GM23338 (cell line): ENCODE data around the gene SP2. TPM values are rescaled to one million over a fixed set of nuclear protein-coding genes. Genes with fewer than 3 reads are reported as not detected.

Experiments
- ATAC-seq: fragments of 200-7000 bp; cut with Tn5 transposase; 3 replicates; pipeline ENCODE4 v1.9.1; 2020
- DNase-seq: peaks from one replicate; pipeline ENCODE4 v3.0.0-alpha.2; 2015; ENCODE audit warnings: low spot score
- H2AFZ ChIP-seq: fragments of 200-600 bp; sonication (generic); 2 replicates; pipeline ENCODE4 v1.8.0; 2016; ENCODE audit warnings: antibody characterized with exemption, mild to moderate bottlenecking, moderate library complexity
- H3F3A ChIP-seq: fragments of 200-600 bp; sonication (generic); replicated peaks from 2 replicates; pipeline ENCODE4 v1.8.0; 2017; ENCODE audit warnings: antibody characterized with exemption, mixed run types, low read depth
- H3K27ac ChIP-seq: fragments of 200-600 bp; sonication (generic); 2 replicates; pipeline ENCODE4 v1.6.1; 2016; ENCODE audit warnings: low read depth
- H3K27me3 ChIP-seq: fragments of 200-600 bp; sonication (generic); 2 replicates; pipeline ENCODE4 v1.8.0; 2016; ENCODE audit warnings: mild to moderate bottlenecking, mixed run types, moderate library complexity; ENCODE audit not compliant: insufficient read depth
- H3K36me3 ChIP-seq: fragments of 200-600 bp; sonication (generic); 2 replicates; pipeline ENCODE4 v1.8.0; 2016; ENCODE audit warnings: mild to moderate bottlenecking; ENCODE audit not compliant: insufficient read depth
- H3K4me1 ChIP-seq: fragments of 200-600 bp; sonication (generic); 2 replicates; pipeline ENCODE4 v1.8.0; 2016; ENCODE audit warnings: mild to moderate bottlenecking, moderate library complexity; ENCODE audit not compliant: insufficient read depth
- H3K4me2 ChIP-seq: fragments of 200-600 bp; sonication (generic); 2 replicates; pipeline ENCODE4 v1.7.1; 2017; ENCODE audit warnings: mixed run types
- H3K4me3 ChIP-seq: fragments of 200-600 bp; sonication (generic); 2 replicates; pipeline ENCODE4 v1.6.1; 2016; ENCODE audit warnings: mixed run types
- H3K79me2 ChIP-seq: fragments of 200-600 bp; sonication (generic); replicated peaks from 2 replicates; pipeline ENCODE4 v1.8.0; 2017; ENCODE audit warnings: mild to moderate bottlenecking; ENCODE audit not compliant: insufficient read depth
- H3K9me2 ChIP-seq: fragments of 200-600 bp; sonication (generic); 2 replicates; pipeline ENCODE4 v1.8.0; 2017; ENCODE audit not compliant: insufficient read depth
- H4K20me1 ChIP-seq: fragments of 200-600 bp; sonication (generic); replicated peaks from 2 replicates; pipeline ENCODE4 v1.8.0; 2017; ENCODE audit warnings: mild to moderate bottlenecking; ENCODE audit not compliant: insufficient read depth
- H3K27ac Mint-ChIP-seq: 2 replicates; pipeline ENCODE4 v1.8.0; 2020; ENCODE audit warnings: inconsistent platforms, mild to moderate bottlenecking, moderate library complexity, mixed read lengths
- H3K27me3 Mint-ChIP-seq: 3 replicates; pipeline ENCODE4 v1.8.0; 2022; ENCODE audit warnings: low read depth, mild to moderate bottlenecking, moderate library complexity, mixed read lengths, inconsistent platforms; ENCODE audit not compliant: insufficient read depth, poor library complexity
- H3K36me3 Mint-ChIP-seq: 3 replicates; pipeline ENCODE4 v1.8.0; 2021; ENCODE audit warnings: low read depth, mild to moderate bottlenecking, inconsistent platforms, moderate library complexity, mixed read lengths
- H3K4me1 Mint-ChIP-seq: 3 replicates; pipeline ENCODE4 v1.8.0; 2020; ENCODE audit warnings: mild to moderate bottlenecking, inconsistent platforms, mixed read lengths
- H3K4me3 Mint-ChIP-seq: 3 replicates; pipeline ENCODE4 v1.8.0; 2021; ENCODE audit warnings: moderate library complexity, mild to moderate bottlenecking, inconsistent platforms, mixed read lengths
- H3K9me3 Mint-ChIP-seq: 3 replicates; pipeline ENCODE4 v1.8.0; 2020; ENCODE audit warnings: moderate library complexity, mild to moderate bottlenecking, inconsistent platforms, mixed read lengths
- CREB1 ChIP-seq: fragments of 250-450 bp; sonication (Bioruptor Pico); IDR thresholded peaks from 2 replicates; pipeline ENCODE4 v1.5.0; 2020; ENCODE audit warnings: low read depth, mild to moderate bottlenecking, moderate library complexity
- EZH2 ChIP-seq: fragments of 200-600 bp; sonication (generic); IDR thresholded peaks from one replicate; pipeline ENCODE4 v1.8.0; 2017; ENCODE audit warnings: antibody characterized with exemption, mild to moderate bottlenecking, low read depth; ENCODE audit not compliant: unreplicated experiment
- EZH2phosphoT487 ChIP-seq: fragments of 200-600 bp; sonication (generic); IDR thresholded peaks from one replicate; pipeline ENCODE4 v1.8.1; 2018; ENCODE audit warnings: antibody characterized with exemption; ENCODE audit not compliant: unreplicated experiment
- JUNB ChIP-seq: IDR thresholded peaks from one replicate; pipeline ENCODE4 v1.6.1; 2016; ENCODE audit warnings: antibody characterized with exemption; ENCODE audit not compliant: unreplicated experiment
- NANOG ChIP-seq: IDR thresholded peaks from 2 replicates; pipeline ENCODE4 v1.6.1; 2016; ENCODE audit warnings: antibody characterized with exemption, borderline replicate concordance
- POLR2AphosphoS5 ChIP-seq: IDR thresholded peaks from 2 replicates; pipeline ENCODE4 v1.6.1; 2016; ENCODE audit warnings: antibody characterized with exemption, low read depth
- STAT1 ChIP-seq: IDR thresholded peaks from one replicate; pipeline ENCODE4 v1.6.1; 2016; ENCODE audit warnings: antibody characterized with exemption; ENCODE audit not compliant: unreplicated experiment
- ZNF114 ChIP-seq: fragments of 250-450 bp; sonication (Bioruptor Pico); IDR thresholded peaks from 2 replicates; pipeline ENCODE4 v1.5.0; 2020; ENCODE audit warnings: mild to moderate bottlenecking, moderate library complexity
- ZNF331 ChIP-seq: fragments of 250-450 bp; sonication (Bioruptor Pico); IDR thresholded peaks from 2 replicates; pipeline ENCODE4 v1.5.0; 2020; ENCODE audit warnings: low read depth, mild to moderate bottlenecking, moderate library complexity
- polyA plus RNA-seq: library from polyadenylated mRNA; unstranded; fragments of >200 nt; fragmentation: Nextera tagmentation; extraction: Ambion mirVana; gene quantifications from 2 replicates; pipeline ENCODE4 v1.2.1, GENCODE V29; 2016
- total RNA-seq: library from RNA; depleted of rRNA; stranded (reverse); fragments of >200 nt; shearing (Covaris generic); gene quantifications from 2 replicates; pipeline ENCODE4 v1.2.3, GENCODE V29; 2014
- TF ChIP-seq, protein P1 (sequence below): IDR thresholded peaks from 2 replicates; pipeline ENCODE4 v1.6.1; 2016; ENCODE audit warnings: antibody characterized with exemption
- TF ChIP-seq, protein P2 (sequence below): fragments of 250-450 bp; sonication (Bioruptor Pico); IDR thresholded peaks from 2 replicates; pipeline ENCODE4 v1.5.0; 2020; ENCODE audit warnings: mild to moderate bottlenecking, moderate library complexity
- TF ChIP-seq, protein P3 (sequence below): IDR thresholded peaks from one replicate; pipeline ENCODE4 v1.6.1; 2018; ENCODE audit warnings: antibody characterized with exemption; ENCODE audit not compliant: unreplicated experiment

Gene SP2
- total and polyA plus RNA-seq, 2 experiments from 2014 or later: 6.0 to 12.9 TPM

- Histone ChIP-seq H3K27me3 (peaks cover 20% of the 10 kb centered on the region), H4K20me1 (no peaks in the 10 kb centered on the region; the same call in 1 of the 2 replicates), H3K4me3 (no peak overlapping the region), H3K36me3 (no peaks in the 10 kb centered on the region), H3F3A (peaks cover 3% of the 10 kb centered on the region; the same call in 1 of the 2 replicates), H3K4me1 (peaks cover 32% of the 10 kb centered on the region), H2AFZ (no peak overlapping the region), H3K4me2 (no peak overlapping the region), H3K9me2 (no peaks in the 10 kb centered on the region), H3K27ac (no peak overlapping the region), H3K79me2 (no peaks in the 10 kb centered on the region)
- peaks cover 22% of the 10 kb centered on the region for H3K27me3 Mint-ChIP-seq
- no peaks in the 10 kb centered on the region for H3K36me3 Mint-ChIP-seq
- peaks cover 42% of the 10 kb centered on the region for H3K4me1 Mint-ChIP-seq
- DNase-seq: peak; percentile 11
- peak; percentile 20 for ATAC-seq
- H3K27ac Mint-ChIP-seq: no peak overlapping the region
- no peak for TF ChIP-seq ZNF331 (CRISPR knock-in tag)
- TF ChIP-seq, protein P1, sequence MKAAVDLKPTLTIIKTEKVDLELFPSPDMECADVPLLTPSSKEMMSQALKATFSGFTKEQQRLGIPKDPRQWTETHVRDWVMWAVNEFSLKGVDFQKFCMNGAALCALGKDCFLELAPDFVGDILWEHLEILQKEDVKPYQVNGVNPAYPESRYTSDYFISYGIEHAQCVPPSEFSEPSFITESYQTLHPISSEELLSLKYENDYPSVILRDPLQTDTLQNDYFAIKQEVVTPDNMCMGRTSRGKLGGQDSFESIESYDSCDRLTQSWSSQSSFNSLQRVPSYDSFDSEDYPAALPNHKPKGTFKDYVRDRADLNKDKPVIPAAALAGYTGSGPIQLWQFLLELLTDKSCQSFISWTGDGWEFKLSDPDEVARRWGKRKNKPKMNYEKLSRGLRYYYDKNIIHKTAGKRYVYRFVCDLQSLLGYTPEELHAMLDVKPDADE: no peak
- TF ChIP-seq POLR2AphosphoS5: no peak
- no peak for TF ChIP-seq ZNF114
- no peak for TF ChIP-seq STAT1
- TF ChIP-seq EZH2: no peak
- TF ChIP-seq, protein P2, sequence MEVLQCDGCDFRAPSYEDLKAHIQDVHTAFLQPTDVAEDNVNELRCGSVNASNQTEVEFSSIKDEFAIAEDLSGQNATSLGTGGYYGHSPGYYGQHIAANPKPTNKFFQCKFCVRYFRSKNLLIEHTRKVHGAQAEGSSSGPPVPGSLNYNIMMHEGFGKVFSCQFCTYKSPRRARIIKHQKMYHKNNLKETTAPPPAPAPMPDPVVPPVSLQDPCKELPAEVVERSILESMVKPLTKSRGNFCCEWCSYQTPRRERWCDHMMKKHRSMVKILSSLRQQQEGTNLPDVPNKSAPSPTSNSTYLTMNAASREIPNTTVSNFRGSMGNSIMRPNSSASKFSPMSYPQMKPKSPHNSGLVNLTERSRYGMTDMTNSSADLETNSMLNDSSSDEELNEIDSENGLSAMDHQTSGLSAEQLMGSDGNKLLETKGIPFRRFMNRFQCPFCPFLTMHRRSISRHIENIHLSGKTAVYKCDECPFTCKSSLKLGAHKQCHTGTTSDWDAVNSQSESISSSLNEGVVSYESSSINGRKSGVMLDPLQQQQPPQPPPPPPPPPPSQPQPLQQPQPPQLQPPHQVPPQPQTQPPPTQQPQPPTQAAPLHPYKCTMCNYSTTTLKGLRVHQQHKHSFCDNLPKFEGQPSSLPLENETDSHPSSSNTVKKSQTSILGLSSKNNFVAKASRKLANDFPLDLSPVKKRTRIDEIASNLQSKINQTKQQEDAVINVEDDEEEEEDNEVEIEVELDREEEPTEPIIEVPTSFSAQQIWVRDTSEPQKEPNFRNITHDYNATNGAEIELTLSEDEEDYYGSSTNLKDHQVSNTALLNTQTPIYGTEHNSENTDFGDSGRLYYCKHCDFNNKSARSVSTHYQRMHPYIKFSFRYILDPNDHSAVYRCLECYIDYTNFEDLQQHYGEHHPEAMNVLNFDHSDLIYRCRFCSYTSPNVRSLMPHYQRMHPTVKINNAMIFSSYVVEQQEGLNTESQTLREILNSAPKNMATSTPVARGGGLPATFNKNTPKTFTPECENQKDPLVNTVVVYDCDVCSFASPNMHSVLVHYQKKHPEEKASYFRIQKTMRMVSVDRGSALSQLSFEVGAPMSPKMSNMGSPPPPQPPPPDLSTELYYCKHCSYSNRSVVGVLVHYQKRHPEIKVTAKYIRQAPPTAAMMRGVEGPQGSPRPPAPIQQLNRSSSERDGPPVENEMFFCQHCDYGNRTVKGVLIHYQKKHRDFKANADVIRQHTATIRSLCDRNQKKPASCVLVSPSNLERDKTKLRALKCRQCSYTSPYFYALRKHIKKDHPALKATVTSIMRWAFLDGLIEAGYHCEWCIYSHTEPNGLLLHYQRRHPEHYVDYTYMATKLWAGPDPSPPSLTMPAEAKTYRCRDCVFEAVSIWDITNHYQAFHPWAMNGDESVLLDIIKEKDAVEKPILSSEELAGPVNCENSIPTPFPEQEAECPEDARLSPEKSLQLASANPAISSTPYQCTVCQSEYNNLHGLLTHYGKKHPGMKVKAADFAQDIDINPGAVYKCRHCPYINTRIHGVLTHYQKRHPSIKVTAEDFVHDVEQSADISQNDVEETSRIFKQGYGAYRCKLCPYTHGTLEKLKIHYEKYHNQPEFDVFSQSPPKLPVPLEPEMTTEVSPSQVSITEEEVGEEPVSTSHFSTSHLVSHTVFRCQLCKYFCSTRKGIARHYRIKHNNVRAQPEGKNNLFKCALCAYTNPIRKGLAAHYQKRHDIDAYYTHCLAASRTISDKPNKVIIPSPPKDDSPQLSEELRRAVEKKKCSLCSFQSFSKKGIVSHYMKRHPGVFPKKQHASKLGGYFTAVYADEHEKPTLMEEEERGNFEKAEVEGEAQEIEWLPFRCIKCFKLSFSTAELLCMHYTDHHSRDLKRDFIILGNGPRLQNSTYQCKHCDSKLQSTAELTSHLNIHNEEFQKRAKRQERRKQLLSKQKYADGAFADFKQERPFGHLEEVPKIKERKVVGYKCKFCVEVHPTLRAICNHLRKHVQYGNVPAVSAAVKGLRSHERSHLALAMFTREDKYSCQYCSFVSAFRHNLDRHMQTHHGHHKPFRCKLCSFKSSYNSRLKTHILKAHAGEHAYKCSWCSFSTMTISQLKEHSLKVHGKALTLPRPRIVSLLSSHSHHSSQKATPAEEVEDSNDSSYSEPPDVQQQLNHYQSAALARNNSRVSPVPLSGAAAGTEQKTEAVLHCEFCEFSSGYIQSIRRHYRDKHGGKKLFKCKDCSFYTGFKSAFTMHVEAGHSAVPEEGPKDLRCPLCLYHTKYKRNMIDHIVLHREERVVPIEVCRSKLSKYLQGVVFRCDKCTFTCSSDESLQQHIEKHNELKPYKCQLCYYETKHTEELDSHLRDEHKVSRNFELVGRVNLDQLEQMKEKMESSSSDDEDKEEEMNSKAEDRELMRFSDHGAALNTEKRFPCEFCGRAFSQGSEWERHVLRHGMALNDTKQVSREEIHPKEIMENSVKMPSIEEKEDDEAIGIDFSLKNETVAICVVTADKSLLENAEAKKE: no peak
- no peak for TF ChIP-seq JUNB
- TF ChIP-seq EZH2phosphoT487: no peak
- no peak for TF ChIP-seq NANOG
- TF ChIP-seq, protein P3, sequence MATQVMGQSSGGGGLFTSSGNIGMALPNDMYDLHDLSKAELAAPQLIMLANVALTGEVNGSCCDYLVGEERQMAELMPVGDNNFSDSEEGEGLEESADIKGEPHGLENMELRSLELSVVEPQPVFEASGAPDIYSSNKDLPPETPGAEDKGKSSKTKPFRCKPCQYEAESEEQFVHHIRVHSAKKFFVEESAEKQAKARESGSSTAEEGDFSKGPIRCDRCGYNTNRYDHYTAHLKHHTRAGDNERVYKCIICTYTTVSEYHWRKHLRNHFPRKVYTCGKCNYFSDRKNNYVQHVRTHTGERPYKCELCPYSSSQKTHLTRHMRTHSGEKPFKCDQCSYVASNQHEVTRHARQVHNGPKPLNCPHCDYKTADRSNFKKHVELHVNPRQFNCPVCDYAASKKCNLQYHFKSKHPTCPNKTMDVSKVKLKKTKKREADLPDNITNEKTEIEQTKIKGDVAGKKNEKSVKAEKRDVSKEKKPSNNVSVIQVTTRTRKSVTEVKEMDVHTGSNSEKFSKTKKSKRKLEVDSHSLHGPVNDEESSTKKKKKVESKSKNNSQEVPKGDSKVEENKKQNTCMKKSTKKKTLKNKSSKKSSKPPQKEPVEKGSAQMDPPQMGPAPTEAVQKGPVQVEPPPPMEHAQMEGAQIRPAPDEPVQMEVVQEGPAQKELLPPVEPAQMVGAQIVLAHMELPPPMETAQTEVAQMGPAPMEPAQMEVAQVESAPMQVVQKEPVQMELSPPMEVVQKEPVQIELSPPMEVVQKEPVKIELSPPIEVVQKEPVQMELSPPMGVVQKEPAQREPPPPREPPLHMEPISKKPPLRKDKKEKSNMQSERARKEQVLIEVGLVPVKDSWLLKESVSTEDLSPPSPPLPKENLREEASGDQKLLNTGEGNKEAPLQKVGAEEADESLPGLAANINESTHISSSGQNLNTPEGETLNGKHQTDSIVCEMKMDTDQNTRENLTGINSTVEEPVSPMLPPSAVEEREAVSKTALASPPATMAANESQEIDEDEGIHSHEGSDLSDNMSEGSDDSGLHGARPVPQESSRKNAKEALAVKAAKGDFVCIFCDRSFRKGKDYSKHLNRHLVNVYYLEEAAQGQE: no peak
- TF ChIP-seq CREB1 (CRISPR knock-in tag): no peak
- H3K4me3 Mint-ChIP-seq: no peak overlapping the region
- no peaks in the 10 kb centered on the region for H3K9me3 Mint-ChIP-seq
Measured at GRCh38 chr17:47878203-47879027, 17.6 kb upstream of the SP2 start.
